Spleen (tissue), 7 donors: ENCODE results near the gene DCTN3.

Source experiments
- POLR2A ChIP-seq, 3 donors: fragments of 450-650 bp; IDR thresholded peaks; one replicate each; pipeline ENCODE4 v1.5.1; 2017; ENCODE audit warnings: antibody characterized with exemption in 3 of 3, mild to moderate bottlenecking in 1 of 3
- TF ChIP-seq, protein P1 (sequence below), 11 experiments: fragments of 200-600 bp in 7 of 11; fragments of 450-650 bp in 4 of 11; sonication (generic) in 4 of 11; IDR thresholded peaks in 8 of 11; conservative IDR thresholded peaks in 3 of 11; 1 replicate in 7 of 11; 2 replicates in 4 of 11; pipeline versions ENCODE4 v1.4.0 to v1.8.0; 2016 to 2021; ENCODE audit warnings: antibody characterized with exemption in 11 of 11, inconsistent platforms in 4 of 11, mild to moderate bottlenecking in 1 of 11
- donor health status: DM: no; HTN: no; CAD: no; lungs with moderate emphysema.
- donor health status: DM: no; HTN: no; CAD: no.
- donor health status: DM: no; HTN: no; CAD: no.

DNA sequence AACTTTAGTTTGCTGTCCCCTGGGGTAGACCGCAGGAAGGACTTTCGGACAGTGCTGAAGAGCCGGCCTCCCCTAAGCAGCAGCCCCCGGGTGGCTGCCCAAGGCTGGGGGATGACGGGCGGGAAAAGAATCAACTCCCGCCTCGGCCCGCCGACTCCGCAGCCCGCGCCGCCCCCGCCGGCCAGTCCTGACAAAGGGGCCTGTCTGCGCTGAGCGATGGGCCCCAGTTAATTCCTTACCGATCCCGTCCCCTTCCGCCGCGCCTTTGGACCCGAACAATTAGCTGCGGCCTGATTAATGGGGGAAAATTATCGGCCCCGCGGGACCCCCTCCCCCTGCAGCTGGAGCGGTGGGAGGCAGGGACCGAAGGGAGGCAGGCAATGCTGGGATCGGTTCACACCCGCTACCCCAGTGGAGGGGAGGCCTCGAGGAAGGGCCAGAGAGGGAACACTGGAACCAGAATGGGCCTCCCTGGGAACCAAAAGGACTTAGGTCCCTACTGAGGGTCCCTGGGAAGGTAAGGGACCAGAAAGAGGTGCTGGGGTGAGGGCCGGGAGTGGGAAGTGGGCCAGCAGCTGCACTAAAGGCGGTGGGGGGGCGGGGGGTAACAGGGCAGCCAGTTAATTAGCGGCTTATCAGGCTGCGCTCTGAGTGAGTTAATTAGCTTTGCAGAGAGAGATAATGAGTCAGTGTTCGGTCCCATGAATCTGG lies 4.3 kb upstream of the DCTN3 start:
- TF ChIP-seq POLR2A (IDR thresholded peaks at IDR 0.05) = no peak
- TF ChIP-seq, protein P1, sequence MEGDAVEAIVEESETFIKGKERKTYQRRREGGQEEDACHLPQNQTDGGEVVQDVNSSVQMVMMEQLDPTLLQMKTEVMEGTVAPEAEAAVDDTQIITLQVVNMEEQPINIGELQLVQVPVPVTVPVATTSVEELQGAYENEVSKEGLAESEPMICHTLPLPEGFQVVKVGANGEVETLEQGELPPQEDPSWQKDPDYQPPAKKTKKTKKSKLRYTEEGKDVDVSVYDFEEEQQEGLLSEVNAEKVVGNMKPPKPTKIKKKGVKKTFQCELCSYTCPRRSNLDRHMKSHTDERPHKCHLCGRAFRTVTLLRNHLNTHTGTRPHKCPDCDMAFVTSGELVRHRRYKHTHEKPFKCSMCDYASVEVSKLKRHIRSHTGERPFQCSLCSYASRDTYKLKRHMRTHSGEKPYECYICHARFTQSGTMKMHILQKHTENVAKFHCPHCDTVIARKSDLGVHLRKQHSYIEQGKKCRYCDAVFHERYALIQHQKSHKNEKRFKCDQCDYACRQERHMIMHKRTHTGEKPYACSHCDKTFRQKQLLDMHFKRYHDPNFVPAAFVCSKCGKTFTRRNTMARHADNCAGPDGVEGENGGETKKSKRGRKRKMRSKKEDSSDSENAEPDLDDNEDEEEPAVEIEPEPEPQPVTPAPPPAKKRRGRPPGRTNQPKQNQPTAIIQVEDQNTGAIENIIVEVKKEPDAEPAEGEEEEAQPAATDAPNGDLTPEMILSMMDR (IDR thresholded peaks at IDR 0.05 in 8 of 11, conservative IDR thresholded peaks at IDR 0.05 in 3 of 11) = no peak
